Measurements from ENCODE around the gene SIGLEC12. TPM values are rescaled to one million over a fixed set of nuclear protein-coding genes. Genes with fewer than 3 reads are reported as not detected.

Gene SIGLEC12
- total RNA-seq, 1 donor from 2014 or later: not detected

DNA sequence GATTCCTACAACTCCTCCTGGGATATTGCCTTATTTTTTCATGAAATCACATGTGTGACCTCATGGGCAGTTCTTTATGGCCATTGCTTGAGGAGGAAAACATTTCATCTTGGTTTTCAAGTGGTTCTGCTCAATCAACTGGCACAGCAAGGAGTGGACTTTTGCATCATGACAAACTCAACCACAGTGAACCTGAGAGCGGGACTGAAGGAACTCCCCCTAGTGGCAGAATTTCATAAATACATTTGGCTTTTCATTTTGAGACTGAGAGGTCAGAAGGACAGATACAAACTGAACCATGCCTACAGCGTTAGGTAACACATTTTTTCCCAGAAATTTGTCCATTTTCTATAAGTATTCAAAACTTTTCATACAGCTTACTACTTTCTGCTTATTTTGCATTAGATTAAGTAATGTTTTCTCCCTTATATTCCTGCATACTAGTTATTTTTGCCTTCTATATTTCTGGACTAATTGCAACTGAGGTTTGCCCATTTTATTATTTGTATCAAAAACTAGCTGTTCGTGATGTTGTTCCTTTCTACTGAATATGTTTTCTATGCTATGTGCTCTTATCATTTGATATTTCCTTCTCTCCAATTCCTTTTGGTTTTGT, 13.4 kb upstream of the SIGLEC12 start:
- Histone ChIP-seq H3K27me3 (ENCODE audit: control insufficient read depth, insufficient read depth, low read length) (no peaks in the 10 kb centered on the region), H3K4me3 (ENCODE audit: low read depth, low read length) (no peak overlapping the region), H3K36me3 (ENCODE audit: control insufficient read depth, insufficient read depth, low read length) (no peaks in the 10 kb centered on the region)
- DNase-seq (ENCODE audit: low read depth) (peak; percentile 45), FAIRE-seq (no peak)
- TF ChIP-seq, protein P1, sequence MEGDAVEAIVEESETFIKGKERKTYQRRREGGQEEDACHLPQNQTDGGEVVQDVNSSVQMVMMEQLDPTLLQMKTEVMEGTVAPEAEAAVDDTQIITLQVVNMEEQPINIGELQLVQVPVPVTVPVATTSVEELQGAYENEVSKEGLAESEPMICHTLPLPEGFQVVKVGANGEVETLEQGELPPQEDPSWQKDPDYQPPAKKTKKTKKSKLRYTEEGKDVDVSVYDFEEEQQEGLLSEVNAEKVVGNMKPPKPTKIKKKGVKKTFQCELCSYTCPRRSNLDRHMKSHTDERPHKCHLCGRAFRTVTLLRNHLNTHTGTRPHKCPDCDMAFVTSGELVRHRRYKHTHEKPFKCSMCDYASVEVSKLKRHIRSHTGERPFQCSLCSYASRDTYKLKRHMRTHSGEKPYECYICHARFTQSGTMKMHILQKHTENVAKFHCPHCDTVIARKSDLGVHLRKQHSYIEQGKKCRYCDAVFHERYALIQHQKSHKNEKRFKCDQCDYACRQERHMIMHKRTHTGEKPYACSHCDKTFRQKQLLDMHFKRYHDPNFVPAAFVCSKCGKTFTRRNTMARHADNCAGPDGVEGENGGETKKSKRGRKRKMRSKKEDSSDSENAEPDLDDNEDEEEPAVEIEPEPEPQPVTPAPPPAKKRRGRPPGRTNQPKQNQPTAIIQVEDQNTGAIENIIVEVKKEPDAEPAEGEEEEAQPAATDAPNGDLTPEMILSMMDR (IDR thresholded peaks at IDR 0.05; ENCODE audit: insufficient read depth, low read length, severe bottlenecking): peak; percentile 66

- TF ChIP-seq, protein P1 (IDR thresholded peaks at IDR 0.05; ENCODE audit: insufficient read depth, low read length, severe bottlenecking): no peak
- DNase-seq (ENCODE audit: low read depth): no peak
- Histone ChIP-seq H3K4me3 (ENCODE audit: low read depth, low read length) (no peak overlapping the region), H3K36me3 (ENCODE audit: control insufficient read depth, insufficient read depth, low read length) (no peaks in the 10 kb centered on the region), H3K27me3 (ENCODE audit: control insufficient read depth, insufficient read depth, low read length) (no peaks in the 10 kb centered on the region)
- FAIRE-seq: no peak
Observed at GRCh38 chr19:51513968-51514367, 12.4 kb upstream of the SIGLEC12 start.

- Histone ChIP-seq H3K4me3 (ENCODE audit: low read depth, low read length) (no peak overlapping the region), H3K27me3 (ENCODE audit: control insufficient read depth, insufficient read depth, low read length) (no peaks in the 10 kb centered on the region), H3K36me3 (ENCODE audit: control insufficient read depth, insufficient read depth, low read length) (no peaks in the 10 kb centered on the region)
- DNase-seq (ENCODE audit: low read depth) (no peak), FAIRE-seq (no peak)
- TF ChIP-seq, protein P1 (IDR thresholded peaks at IDR 0.05; ENCODE audit: insufficient read depth, low read length, severe bottlenecking): no peak
Observed at GRCh38 chr19:51511353-51511752, 9.8 kb upstream of the SIGLEC12 start.

DNA sequence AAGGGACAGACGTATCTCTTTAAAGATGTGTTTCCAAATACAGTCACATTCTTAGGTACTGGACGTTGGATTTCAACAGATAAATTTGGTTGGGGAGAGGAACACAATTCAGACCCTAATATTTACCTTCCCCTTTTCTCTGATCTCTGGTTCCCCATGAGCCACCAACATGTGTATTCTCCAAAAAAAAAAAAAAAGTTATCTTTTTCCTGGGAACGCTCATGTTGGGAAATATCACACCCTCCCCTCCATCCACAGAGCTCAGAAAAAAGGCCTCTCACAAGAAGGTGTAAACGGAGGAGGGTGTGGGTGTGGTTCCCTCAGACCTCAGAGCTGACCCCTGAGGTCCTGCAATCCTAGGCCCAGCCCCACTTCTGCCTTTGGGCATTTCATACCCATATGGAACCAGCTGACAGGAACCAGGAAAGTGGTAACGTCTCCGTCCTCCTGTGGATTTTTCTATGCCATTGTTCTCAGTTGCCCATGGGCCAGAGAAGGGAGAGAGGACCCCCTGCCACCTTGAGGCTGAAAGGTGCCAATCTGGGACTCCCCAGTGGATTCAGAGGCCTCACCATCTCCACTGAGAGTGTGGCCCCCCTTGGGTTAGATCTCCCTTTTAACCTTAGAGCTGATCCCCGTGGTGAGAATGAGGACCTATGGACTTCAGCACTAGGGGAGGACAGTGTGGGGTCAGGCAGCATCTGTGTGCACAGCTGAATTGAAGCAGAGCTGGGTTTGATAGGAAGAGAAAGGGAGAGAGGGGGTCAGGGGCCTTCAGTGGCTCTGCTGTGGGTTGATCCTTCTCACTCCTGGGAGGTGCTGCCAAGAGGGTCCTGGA, 8.4 kb upstream of the SIGLEC12 start:
- TF ChIP-seq, protein P1 (IDR thresholded peaks at IDR 0.05; ENCODE audit: insufficient read depth, low read length, severe bottlenecking): no peak
- Histone ChIP-seq H3K36me3 (ENCODE audit: control insufficient read depth, insufficient read depth, low read length) (no peaks in the 10 kb centered on the region), H3K27me3 (ENCODE audit: control insufficient read depth, insufficient read depth, low read length) (no peaks in the 10 kb centered on the region), H3K4me3 (ENCODE audit: low read depth, low read length) (no peak overlapping the region)
- DNase-seq (ENCODE audit: low read depth): no peak
- no peak for FAIRE-seq

- no peak for DNase-seq (ENCODE audit: low read depth)
- Histone ChIP-seq H3K27me3 (ENCODE audit: control insufficient read depth, insufficient read depth, low read length) (no peaks in the 10 kb centered on the region), H3K4me3 (ENCODE audit: low read depth, low read length) (no peak overlapping the region), H3K36me3 (ENCODE audit: control insufficient read depth, insufficient read depth, low read length) (no peaks in the 10 kb centered on the region)
- TF ChIP-seq, protein P1 (IDR thresholded peaks at IDR 0.05; ENCODE audit: insufficient read depth, low read length, severe bottlenecking): no peak
- no peak for FAIRE-seq
Observed at GRCh38 chr19:51508059-51508733, 6.6 kb upstream of the SIGLEC12 start.
